ENCODE data around the gene SLC25A2.
"Not testable (repeated sequence)": the region's sequence is repeated elsewhere in the genome, so short reads cannot be mapped to it uniquely, and the experiment has no call there.

The SLC25A2 gene
- total RNA-seq = 0 to 0.62 (median 0.07) reads per million in 18 experiments

DNA sequence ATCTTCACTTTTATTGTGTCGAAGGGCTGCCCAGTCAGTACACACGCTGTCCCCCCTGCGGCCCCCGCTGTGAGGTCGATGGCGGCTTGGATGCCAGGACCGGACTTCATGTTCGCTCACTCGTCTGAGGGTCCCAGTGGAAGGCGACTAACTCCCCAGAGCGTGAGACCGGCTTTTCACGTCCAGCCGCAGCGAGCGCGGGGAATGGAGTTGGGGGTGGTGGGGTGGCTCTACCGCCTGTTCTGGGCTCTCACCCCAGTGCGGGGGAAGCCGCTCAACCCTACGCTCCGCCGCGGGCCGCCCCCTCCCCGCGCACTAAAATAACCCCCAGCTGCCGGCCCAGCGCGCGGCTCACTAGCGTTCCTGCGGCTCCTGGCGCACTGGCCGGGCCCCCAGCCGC lies at the start of gene SLC25A2:
TSS of gene SLC25A2 (minus strand) at position 294 of the 400 bp plus-strand sequence. CDS start at position 110, 184 bp downstream.
- no peak for DNase-seq

GRCh38 chr5:141351591-141351990 lies 47.7 kb upstream of the SLC25A2 start:
- DNase-seq = no peak

- peak in 1 of 2 donors; percentile 25 for DNase-seq
Observed at GRCh38 chr5:141349917-141350619, 46.2 kb upstream of the SLC25A2 start, which contains the start of gene PCDHGB1. Gene PCDHGB1, plus strand, starts transcription at chr5:141350099. Its CDS starts 162 bp downstream, at chr5:141350261.

DNA sequence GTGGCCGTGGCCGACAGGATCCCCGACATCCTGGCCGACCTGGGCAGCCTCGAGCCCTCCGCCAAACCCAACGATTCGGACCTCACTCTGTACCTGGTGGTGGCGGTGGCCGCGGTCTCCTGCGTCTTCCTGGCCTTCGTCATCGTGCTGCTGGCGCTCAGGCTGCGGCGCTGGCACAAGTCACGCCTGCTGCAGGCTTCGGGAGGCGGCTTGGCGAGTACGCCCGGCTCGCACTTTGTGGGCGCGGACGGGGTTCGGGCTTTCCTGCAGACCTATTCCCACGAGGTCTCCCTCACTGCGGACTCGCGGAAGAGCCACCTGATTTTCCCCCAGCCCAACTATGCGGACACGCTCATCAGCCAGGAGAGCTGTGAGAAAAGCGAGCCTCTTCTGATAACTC lies 42.2 kb upstream of the SLC25A2 start:
- not testable (repeated sequence) for DNase-seq

- DNase-seq = no peak
Observed at GRCh38 chr5:141345327-141345726, 41.5 kb upstream of the SLC25A2 start.

DNA sequence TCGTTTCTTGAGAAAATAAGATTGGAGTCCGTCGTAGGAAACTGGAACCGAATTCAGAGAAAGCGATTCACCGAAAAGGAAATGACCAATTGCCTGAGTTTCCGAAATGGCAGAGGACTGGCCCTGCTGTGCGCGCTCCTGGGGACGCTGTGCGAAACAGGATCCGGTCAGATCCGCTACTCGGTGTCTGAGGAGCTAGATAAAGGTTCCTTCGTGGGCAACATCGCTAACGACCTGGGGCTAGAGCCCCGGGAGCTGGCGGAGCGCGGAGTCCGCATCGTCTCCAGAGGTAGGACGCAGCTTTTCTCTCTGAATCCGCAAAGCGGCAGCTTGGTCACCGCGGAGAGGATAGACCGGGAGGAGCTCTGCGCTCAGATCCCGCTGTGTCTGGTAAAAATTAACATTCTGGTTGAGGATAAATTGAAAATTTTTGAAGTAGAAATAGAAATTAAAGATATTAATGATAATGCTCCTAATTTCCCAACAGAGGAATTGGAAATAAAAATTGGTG lies 40.2 kb upstream of the SLC25A2 start:
- no peak for DNase-seq

- peak; percentile 4 to 27 for DNase-seq
Observed at GRCh38 chr5:141343242-141343952, 39.5 kb upstream of the SLC25A2 start, which contains the start of gene PCDHGA3. Gene PCDHGA3, plus strand, starts transcription at chr5:141343829. Its CDS starts 205 bp downstream, at chr5:141344034.

DNA sequence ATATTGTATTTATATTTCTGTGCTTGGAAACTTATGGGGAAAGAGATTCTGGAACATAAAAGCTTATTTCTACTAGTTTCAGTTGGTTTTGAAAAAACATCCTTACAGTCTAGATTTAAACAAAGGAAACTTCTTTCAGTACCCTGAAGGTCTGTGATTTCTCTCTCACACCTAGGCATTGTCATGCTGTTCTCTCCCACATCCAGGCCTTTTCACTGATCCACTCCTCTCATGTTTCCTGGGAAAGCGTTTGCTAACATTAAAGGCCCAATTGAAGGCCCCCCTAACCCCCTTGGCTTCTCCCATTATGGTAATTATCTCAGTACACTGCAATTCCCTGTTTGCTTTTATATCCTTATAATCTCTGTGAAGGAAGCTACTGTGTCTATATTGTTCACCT lies 38.9 kb upstream of the SLC25A2 start:
- no peak for DNase-seq

DNA sequence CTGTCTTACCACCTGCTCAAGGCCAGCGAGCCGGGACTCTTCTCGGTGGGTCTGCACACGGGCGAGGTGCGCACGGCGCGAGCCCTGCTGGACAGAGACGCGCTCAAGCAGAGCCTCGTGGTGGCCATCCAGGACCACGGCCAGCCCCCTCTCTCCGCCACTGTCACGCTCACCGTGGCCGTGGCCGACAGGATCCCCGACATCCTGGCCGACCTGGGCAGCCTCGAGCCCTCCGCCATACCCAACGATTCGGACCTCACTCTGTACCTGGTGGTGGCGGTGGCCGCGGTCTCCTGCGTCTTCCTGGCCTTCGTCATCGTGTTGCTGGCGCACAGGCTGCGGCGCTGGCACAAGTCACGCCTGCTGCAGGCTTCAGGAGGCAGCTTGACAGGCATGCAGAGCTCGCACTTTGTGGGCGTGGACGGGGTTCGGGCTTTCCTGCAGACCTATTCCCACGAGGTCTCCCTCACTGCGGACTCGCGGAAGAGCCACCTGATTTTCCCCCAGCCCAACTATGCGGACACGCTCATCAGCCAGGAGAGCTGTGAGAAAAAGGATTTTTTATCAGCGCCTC lies 37.0 kb upstream of the SLC25A2 start:
- DNase-seq = not testable (repeated sequence)

- peak; percentile 6 to 14 for DNase-seq
Observed at GRCh38 chr5:141338538-141339306, 34.9 kb upstream of the SLC25A2 start, which contains the start of gene PCDHGA2. Gene PCDHGA2, plus strand, starts transcription at chr5:141338760.

GRCh38 chr5:141332571-141332970 lies 28.7 kb upstream of the SLC25A2 start:
- not testable (repeated sequence) for DNase-seq

DNA sequence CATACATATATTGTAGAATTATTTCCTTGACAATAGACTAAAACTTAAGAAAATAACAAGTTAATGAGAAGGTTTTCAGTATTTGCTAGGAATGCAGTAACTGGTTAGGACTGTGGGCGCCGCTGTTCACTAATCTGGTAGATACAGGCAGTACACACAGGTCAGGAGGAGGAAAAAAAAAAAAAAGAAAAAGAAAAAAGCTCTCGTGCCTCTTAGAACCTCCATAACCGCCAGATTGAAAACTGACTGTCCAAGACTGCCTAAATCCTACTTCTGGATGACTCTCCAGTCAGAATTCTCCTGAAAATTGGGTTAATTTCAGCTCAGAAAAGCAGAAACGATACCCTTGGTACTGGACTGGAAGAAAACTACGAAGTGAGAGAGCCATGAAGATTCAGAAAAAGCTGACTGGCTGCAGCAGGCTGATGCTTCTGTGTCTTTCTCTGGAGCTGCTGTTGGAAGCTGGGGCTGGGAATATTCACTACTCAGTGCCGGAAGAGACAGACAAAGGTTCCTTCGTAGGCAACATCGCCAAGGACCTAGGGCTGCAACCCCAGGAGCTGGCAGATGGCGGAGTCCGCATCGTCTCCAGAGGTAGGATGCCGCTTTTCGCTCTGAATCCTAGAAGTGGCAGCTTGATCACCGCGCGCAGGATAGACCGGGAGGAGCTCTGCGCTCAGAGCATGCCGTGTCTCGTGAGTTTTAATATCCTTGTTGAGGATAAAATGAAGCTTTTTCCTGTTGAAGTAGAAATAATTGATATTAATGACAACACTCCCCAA lies 26.6 kb upstream of the SLC25A2 start, which contains the start of gene PCDHGA1:
TSS of gene PCDHGA1 (plus strand) at position 216 of the 782 bp plus-strand sequence.
- no peak for DNase-seq

GRCh38 chr5:141328231-141328630 lies 24.4 kb upstream of the SLC25A2 start:
- no peak for DNase-seq

DNA sequence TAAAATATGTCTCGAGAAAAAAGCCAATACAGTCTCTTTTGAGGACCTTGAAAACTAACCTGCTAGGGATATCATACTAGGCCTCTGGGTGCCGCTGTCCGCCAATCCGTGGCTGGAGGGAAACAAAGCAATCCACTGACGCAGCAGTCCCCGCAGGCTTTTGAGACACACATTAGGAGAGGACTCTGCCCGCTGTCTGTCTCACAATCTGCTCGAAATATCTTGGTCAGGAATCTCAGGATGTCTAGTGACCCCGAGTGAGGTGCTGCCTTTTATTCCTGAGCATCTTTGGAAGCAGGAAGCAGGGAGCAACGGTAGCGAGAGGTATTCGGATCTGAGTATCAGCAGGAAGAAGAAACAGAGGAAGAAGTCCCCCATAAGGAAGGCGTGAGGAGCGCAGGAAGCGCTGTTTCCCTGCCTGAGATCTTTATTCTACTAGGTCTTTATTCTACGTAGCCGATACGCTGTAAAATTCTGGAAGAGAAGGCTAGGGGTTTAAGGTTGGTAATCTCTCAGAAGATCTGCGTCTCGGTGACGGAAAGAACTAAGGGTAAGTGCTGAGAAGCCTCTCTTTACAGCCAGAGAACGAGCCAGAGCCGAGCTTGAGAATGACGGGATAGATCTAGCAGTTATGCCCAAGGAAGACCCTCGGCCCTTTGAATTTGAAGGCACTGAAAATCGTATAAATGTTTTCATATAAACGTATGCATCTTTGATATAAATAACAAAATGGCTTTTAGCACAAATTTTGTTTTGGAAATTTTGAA lies 22.4 kb upstream of the SLC25A2 start:
- peak; percentile 30 to 50 for DNase-seq

DNA sequence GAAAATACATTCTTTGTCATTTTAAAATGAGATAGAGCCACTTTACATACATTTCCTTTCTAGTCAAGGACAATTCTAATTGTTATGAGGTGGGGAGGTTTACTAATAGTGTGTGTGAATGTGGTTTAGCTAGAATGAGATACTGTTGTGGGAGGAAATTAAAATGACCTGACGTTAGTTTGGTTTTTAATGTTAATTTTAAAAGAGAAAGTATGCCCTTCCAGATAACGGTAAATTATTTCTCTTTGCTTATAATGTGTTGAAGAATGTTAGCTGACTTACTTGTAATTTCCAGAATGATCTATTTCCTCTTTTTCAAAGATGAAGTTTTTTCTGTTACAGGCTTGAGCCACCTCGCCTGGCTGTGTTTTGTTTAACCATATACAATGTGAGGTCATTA lies 18.4 kb upstream of the SLC25A2 start:
- DNase-seq = no peak

GRCh38 chr5:141320225-141321169 lies 16.6 kb upstream of the SLC25A2 start, which contains the start of gene TAF7:
Gene TAF7, minus strand, starts transcription at chr5:141320784. Its CDS starts 740 bp downstream, at chr5:141320044.
- peak; percentile 97 for DNase-seq

DNA sequence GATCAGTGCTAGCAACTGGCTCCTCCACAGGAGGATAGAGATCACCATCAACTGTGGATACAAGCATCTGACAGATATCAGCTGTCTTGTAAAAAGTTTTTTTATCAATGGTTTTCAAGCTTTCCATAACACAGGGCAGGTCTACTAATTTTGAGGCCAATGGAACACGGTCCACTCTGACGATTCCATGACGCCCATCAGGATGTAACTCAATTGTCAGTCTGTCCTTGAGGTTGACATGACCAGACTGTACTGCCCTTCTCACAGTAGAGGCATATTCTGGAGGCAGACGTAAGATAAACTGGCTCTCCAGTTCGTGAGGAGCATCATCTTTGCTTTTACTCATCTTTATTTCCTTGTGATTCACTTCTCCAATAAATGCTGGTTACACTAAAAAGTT lies 15.8 kb upstream of the SLC25A2 start:
- no peak for DNase-seq

DNA sequence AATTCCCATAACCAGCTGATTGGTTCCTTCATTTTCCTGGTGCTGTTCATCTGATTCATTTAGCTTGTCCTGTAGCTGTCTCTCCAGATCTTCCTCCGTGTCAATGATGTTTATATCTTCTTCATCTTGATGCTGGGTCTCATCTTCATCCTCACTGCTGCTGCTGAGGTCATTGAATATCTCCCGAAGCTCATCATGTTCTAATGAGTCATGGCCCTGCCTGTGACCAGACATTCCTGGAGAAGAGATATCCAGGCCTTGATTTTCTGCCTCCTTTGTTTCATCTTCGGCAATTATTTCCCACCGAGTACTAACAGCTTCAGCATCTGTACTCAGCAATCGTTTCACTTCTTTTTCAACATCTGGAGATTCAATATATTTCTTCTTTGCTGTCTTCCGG lies 15.4 kb upstream of the SLC25A2 start:
- DNase-seq = no peak

GRCh38 chr5:141316963-141317362 lies 13.1 kb upstream of the SLC25A2 start:
- not testable (repeated sequence) for DNase-seq

Data from inflammatory macrophage (primary cell).